ENCODE results near the gene UBC.
"Not testable (repeated sequence)": the region's sequence is repeated elsewhere in the genome, so short reads cannot be mapped to it uniquely, and the experiment has no call there.

The UBC gene

GRCh38 chr12:124901003-124901402 is 13.4 kb downstream of the UBC start:
- Histone ChIP-seq H3K4me1 (peaks cover 7% of the 10 kb centered on the region), H3K27me3 (no peaks in the 10 kb centered on the region), H3K9me3 (no peaks in the 10 kb centered on the region), H3K36me3 (no peaks in the 10 kb centered on the region), H3K4me3 (ENCODE audit: low read depth, low read length) (no peak overlapping the region)
- no peak for TF ChIP-seq CTCF (IDR thresholded peaks at IDR 0.05; ENCODE audit: low read depth, low read length)
- DNase-seq, result no peak

GRCh38 chr12:124900345-124900795 is 14.1 kb downstream of the UBC start:
- H3K27me3 ChIP-seq; H3K36me3 ChIP-seq; H3K4me1 ChIP-seq; H3K4me3 ChIP-seq (ENCODE audit: low read depth, low read length); DNase-seq; H3K9me3 ChIP-seq: not testable (repeated sequence)

- no peak for TF ChIP-seq CTCF (IDR thresholded peaks at IDR 0.05; ENCODE audit: low read depth, low read length)
- DNase-seq, result no peak
- Histone ChIP-seq H3K9me3 (no peaks in the 10 kb centered on the region), H3K27me3 (no peaks in the 10 kb centered on the region), H3K36me3 (no peaks in the 10 kb centered on the region), H3K4me3 (ENCODE audit: low read depth, low read length) (no peak overlapping the region), H3K4me1 (no peaks in the 10 kb centered on the region)
Measured at GRCh38 chr12:124898923-124899294, 15.5 kb downstream of the UBC start.

GRCh38 chr12:124898200-124898922 is 16.1 kb downstream of the UBC start:
- Histone ChIP-seq H3K4me1 (no peaks in the 10 kb centered on the region), H3K36me3 (no peaks in the 10 kb centered on the region), H3K9me3 (no peaks in the 10 kb centered on the region), H3K27me3 (no peaks in the 10 kb centered on the region), H3K4me3 (ENCODE audit: low read depth, low read length) (no peak overlapping the region)
- TF ChIP-seq CTCF (IDR thresholded peaks at IDR 0.05; ENCODE audit: low read depth, low read length), result peak; percentile 75
- DNase-seq, result peak; percentile 67

GRCh38 chr12:124896461-124896860 is 18.0 kb downstream of the UBC start:
- TF ChIP-seq CTCF (IDR thresholded peaks at IDR 0.05; ENCODE audit: low read depth, low read length), result no peak
- no peak for DNase-seq
- Histone ChIP-seq H3K9me3 (no peaks in the 10 kb centered on the region), H3K4me1 (no peaks in the 10 kb centered on the region), H3K36me3 (no peaks in the 10 kb centered on the region), H3K4me3 (ENCODE audit: low read depth, low read length) (no peak overlapping the region), H3K27me3 (no peaks in the 10 kb centered on the region)

GRCh38 chr12:124893792-124894516 is 20.5 kb downstream of the UBC start:
- Histone ChIP-seq H3K4me1 (no peaks in the 10 kb centered on the region), H3K27me3 (no peaks in the 10 kb centered on the region)

More at GRCh38 chr12:124893792-124894516, 20.5 kb downstream of the UBC start:
- H3K4me3 ChIP-seq (ENCODE audit: low read depth, low read length), result no peak overlapping the region
- DNase-seq, result no peak
- H3K36me3 ChIP-seq, result no peaks in the 10 kb centered on the region
- no peaks in the 10 kb centered on the region for H3K9me3 ChIP-seq
- no peak for TF ChIP-seq CTCF (IDR thresholded peaks at IDR 0.05; ENCODE audit: low read depth, low read length)
